ENCODE results near the gene CDKAL1. TPM values are rescaled to one million over a fixed set of nuclear protein-coding genes. Genes with fewer than 3 reads are reported as not detected.

CDKAL1 gene
- total and polyA plus RNA-seq, 2 of the 13 experiments (the other 11 are each of a cell fraction or from before 2014, with no cell fraction given), result 9.5 to 27.7 TPM

DNA sequence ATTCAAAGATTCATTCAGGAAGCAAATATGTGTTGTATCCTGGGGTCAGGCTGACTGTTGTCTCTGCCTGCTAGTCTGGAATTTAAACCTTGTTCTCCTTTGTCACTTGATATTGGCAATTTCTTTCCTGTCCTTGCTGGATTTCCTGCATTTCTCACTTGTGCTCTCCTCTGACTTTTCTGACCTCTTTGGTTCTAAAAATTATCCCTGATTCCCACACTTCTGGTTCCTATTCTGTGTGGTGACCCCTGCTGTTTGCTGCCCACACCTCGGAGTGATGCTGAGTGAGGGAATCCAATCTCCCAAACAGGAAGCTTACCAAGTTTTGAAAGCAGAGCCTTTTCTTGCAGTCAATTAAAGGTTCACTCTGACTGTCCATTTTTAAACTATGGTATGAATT is 345.3 kb downstream of the CDKAL1 start (continued):
- TF ChIP-seq, protein P1, sequence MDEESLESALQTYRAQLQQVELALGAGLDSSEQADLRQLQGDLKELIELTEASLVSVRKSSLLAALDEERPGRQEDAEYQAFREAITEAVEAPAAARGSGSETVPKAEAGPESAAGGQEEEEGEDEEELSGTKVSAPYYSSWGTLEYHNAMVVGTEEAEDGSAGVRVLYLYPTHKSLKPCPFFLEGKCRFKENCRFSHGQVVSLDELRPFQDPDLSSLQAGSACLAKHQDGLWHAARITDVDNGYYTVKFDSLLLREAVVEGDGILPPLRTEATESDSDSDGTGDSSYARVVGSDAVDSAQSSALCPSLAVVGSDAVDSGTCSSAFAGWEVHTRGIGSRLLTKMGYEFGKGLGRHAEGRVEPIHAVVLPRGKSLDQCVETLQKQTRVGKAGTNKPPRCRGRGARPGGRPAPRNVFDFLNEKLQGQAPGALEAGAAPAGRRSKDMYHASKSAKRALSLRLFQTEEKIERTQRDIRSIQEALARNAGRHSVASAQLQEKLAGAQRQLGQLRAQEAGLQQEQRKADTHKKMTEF (CRISPR knock-in tag; IDR thresholded peaks at IDR 0.05), result no peak
- TF ChIP-seq EZH2 (conservative IDR thresholded peaks at IDR 0.05; ENCODE audit: low read depth, low read length) (no peak), NR2F6 (IDR thresholded peaks at IDR 0.05) (0 out of 2 replicates have a peak, but pooled peaks have one; percentile 24), NR2F6 (CRISPR knock-in tag; IDR thresholded peaks at IDR 0.05) (peak; percentile 24; the same call in 1 of the 2 replicates), SIX1 (CRISPR knock-in tag; IDR thresholded peaks at IDR 0.05; ENCODE audit: borderline replicate concordance) (peak; percentile 60; the same call in 1 of the 2 replicates), MTF1 (CRISPR knock-in tag; IDR thresholded peaks at IDR 0.05) (no peak), MIXL1 (CRISPR knock-in tag; IDR thresholded peaks at IDR 0.05) (peak; percentile 57; the same call in 1 of the 2 replicates), NR2F1 (CRISPR knock-in tag; IDR thresholded peaks at IDR 0.05) (0 out of 4 replicates have a peak, but pooled peaks of 1 of the 2 experiments have one; percentile 14), SMYD3 (CRISPR knock-in tag; IDR thresholded peaks at IDR 0.05) (no peak), FOXO1 (CRISPR knock-in tag; IDR thresholded peaks at IDR 0.05) (0 out of 2 replicates have a peak, but pooled peaks have one; percentile 18), ZNF790 (CRISPR knock-in tag; IDR thresholded peaks at IDR 0.05; ENCODE audit: borderline replicate concordance) (no peak), ZNF850 (CRISPR knock-in tag; conservative IDR thresholded peaks at IDR 0.05) (no peak), MTA1 (CRISPR knock-in tag; IDR thresholded peaks at IDR 0.05; ENCODE audit: borderline replicate concordance) (no peak), TAF1 (CRISPR knock-in tag; IDR thresholded peaks at IDR 0.05) (no peak), YEATS2 (CRISPR knock-in tag; IDR thresholded peaks at IDR 0.05; ENCODE audit: borderline replicate concordance) (no peak), SIN3B (IDR thresholded peaks at IDR 0.05; ENCODE audit: low read length) (no peak), ZNF678 (CRISPR knock-in tag; IDR thresholded peaks at IDR 0.05) (no peak), BCL6 (CRISPR knock-in tag; IDR thresholded peaks at IDR 0.05) (no peak)
- TF ChIP-seq, protein P2, sequence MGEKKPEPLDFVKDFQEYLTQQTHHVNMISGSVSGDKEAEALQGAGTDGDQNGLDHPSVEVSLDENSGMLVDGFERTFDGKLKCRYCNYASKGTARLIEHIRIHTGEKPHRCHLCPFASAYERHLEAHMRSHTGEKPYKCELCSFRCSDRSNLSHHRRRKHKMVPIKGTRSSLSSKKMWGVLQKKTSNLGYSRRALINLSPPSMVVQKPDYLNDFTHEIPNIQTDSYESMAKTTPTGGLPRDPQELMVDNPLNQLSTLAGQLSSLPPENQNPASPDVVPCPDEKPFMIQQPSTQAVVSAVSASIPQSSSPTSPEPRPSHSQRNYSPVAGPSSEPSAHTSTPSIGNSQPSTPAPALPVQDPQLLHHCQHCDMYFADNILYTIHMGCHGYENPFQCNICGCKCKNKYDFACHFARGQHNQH (CRISPR knock-in tag; IDR thresholded peaks at IDR 0.05), result 0 out of 2 replicates have a peak, but pooled peaks have one; percentile 41
- TF ChIP-seq, protein P3, sequence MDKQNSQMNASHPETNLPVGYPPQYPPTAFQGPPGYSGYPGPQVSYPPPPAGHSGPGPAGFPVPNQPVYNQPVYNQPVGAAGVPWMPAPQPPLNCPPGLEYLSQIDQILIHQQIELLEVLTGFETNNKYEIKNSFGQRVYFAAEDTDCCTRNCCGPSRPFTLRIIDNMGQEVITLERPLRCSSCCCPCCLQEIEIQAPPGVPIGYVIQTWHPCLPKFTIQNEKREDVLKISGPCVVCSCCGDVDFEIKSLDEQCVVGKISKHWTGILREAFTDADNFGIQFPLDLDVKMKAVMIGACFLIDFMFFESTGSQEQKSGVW (CRISPR knock-in tag; IDR thresholded peaks at IDR 0.05; ENCODE audit: borderline replicate concordance), result no peak
- TF ChIP-seq, protein P4, sequence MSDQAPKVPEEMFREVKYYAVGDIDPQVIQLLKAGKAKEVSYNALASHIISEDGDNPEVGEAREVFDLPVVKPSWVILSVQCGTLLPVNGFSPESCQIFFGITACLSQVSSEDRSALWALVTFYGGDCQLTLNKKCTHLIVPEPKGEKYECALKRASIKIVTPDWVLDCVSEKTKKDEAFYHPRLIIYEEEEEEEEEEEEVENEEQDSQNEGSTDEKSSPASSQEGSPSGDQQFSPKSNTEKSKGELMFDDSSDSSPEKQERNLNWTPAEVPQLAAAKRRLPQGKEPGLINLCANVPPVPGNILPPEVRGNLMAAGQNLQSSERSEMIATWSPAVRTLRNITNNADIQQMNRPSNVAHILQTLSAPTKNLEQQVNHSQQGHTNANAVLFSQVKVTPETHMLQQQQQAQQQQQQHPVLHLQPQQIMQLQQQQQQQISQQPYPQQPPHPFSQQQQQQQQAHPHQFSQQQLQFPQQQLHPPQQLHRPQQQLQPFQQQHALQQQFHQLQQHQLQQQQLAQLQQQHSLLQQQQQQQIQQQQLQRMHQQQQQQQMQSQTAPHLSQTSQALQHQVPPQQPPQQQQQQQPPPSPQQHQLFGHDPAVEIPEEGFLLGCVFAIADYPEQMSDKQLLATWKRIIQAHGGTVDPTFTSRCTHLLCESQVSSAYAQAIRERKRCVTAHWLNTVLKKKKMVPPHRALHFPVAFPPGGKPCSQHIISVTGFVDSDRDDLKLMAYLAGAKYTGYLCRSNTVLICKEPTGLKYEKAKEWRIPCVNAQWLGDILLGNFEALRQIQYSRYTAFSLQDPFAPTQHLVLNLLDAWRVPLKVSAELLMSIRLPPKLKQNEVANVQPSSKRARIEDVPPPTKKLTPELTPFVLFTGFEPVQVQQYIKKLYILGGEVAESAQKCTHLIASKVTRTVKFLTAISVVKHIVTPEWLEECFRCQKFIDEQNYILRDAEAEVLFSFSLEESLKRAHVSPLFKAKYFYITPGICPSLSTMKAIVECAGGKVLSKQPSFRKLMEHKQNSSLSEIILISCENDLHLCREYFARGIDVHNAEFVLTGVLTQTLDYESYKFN (CRISPR knock-in tag; conservative IDR thresholded peaks at IDR 0.05), result no peak
- TF ChIP-seq, protein P5, sequence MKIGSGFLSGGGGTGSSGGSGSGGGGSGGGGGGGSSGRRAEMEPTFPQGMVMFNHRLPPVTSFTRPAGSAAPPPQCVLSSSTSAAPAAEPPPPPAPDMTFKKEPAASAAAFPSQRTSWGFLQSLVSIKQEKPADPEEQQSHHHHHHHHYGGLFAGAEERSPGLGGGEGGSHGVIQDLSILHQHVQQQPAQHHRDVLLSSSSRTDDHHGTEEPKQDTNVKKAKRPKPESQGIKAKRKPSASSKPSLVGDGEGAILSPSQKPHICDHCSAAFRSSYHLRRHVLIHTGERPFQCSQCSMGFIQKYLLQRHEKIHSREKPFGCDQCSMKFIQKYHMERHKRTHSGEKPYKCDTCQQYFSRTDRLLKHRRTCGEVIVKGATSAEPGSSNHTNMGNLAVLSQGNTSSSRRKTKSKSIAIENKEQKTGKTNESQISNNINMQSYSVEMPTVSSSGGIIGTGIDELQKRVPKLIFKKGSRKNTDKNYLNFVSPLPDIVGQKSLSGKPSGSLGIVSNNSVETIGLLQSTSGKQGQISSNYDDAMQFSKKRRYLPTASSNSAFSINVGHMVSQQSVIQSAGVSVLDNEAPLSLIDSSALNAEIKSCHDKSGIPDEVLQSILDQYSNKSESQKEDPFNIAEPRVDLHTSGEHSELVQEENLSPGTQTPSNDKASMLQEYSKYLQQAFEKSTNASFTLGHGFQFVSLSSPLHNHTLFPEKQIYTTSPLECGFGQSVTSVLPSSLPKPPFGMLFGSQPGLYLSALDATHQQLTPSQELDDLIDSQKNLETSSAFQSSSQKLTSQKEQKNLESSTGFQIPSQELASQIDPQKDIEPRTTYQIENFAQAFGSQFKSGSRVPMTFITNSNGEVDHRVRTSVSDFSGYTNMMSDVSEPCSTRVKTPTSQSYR (CRISPR knock-in tag; IDR thresholded peaks at IDR 0.05; ENCODE audit: borderline replicate concordance), result no peak
